Purkinje cell (primary cell): Measurements from ENCODE around the gene ZNF844. TPM values are rescaled to one million over a fixed set of nuclear protein-coding genes. Genes with fewer than 3 reads are reported as not detected.

Source experiments
- polyA plus RNA-seq: library from polyadenylated mRNA; unstranded; fragments of >200 nt; fragmentation: Nextera tagmentation; gene quantifications from 2 replicates; pipeline ENCODE4 v1.2.1, GENCODE V29; 2014

Gene ZNF844
- polyA plus RNA-seq = 2.4 and 5.2 TPM in 2 replicates

DNA sequence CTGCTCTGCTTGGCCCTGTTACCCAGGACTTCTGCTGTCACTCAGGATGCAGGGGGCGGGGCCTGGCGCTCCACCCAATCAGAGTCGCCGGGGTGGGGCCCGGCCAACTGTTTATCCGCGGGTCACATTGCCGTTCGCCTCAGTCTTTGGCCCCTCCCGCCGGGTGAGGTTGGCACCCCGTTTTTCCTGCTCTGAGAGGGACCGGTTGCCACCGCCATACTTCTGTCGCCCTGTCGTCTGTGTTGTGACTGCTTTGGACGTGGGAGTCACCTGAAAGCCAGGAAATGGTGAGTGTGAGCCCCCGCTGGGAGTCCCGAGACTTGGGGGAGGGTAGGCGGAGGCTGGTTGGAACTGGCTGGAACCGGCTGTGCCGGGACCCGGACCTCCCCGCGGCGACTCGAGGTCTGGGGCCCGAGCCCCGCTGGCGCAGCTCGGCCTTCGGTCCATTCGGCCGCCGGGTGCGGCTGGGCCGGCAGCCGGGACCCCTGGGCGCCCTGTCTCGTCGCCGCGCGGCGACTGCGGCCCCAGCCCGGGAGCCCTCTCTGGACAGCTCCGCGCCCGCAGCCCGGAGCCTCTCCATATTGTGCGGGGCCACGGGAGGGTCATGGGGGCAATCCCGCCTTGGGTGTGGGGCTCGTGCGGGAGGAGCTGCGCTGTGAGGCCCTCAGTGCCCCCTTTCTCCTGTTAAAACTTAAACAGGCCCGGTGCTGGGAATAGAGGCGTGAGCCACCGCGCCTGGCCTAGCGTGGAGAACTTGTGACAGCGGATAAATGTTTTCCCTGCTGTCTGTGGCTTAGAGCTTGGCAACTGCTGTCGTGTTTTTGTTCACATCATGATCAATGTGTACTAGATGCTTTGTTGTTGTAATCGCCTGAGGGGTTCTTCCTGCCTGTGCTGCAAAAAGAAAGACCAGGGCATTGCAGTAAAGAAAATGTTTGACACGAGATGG lies at the start of gene ZNF844:
Gene ZNF844 (plus strand): TSS at position 142 of the 949 bp plus-strand sequence. CDS start 143 bp downstream, at position 285.

DNA sequence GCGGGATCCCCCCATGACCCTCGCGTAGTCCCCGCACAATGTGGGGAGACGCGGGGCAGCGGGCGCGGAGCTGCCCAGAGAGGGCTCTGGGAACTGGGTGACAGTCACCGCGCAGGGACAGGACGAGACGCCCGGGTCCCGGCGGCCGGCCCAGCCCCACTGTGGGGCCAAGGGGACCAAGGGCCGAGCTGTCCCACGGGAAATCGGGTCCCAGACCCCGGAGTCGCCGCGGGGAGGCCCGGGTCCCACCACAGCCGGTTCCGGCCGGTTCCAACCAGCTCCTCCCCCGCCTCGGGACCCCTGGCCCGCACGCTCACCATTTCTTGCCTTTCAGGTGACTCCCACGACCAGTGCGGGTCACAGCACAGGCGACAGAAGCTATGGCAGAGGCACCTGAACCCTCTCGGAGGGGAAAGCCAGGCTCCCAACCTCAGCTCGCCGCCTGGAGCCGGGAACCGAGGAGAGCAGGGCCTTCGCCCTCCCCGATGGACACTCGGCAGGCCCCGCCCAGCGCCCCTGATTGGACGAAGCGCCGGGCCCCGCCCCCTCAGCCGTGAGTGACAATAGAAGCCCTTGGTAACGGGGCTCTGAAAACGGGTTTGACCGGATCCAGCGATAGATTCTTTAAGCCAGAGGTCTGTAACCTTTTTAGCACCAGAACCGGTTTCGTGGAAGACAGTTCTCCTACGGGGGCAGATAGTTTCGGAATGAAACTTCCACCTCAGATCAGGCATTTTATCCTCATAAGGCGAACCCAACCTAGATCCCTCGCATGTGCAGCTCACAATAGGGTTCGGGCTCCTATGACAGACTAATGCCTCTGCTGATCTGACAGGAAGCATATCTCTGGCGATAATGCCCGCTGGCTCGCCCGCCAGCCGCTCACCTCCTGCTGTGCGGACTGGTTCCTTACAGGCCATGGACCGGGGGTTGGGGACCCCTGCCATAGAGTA lies 29.0 kb upstream of the ZNF844 start, which contains the start of gene ZNF433:
Gene ZNF433 (minus strand): TSS at position 460 of the 953 bp plus-strand sequence. CDS start 140 bp downstream, at position 320.

DNA sequence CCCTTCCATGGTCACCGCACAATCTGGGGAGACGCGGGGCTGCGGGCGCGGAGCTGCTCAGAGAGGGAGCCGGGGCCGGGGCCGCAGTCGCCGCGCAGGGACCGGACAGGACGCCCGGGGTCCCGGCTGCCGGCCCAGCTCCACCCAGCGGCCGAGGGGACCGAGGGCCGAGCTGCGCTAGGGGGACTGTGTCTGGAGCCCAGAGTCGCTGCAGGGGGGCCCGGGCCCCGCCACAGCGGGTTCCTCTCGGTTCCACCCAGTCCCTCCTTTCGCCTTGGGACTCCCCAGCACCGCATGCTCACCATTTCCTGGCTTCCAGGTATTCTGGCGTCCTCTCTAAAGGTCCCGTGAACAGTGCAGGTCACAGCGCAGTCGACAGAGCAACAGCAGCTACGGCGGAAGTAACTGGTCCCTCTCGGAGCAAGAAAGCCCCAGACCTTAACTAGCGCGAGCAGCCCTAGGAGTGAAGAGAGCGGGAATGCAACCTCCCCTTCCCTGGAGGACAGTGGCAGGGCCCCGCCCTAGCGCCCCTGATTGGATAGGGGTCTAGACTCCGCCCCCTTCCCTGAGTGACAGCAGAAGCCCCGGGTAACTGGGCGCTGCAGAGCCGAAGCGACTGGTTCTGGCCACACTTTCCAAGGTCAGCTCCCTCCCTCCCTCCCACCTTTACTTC lies 11.9 kb upstream of the ZNF844 start, which contains the start of gene ZNF878:
Gene ZNF878 (minus strand): TSS at position 465 of the 673 bp plus-strand sequence. CDS start 160 bp downstream, at position 305.

Other genes with a start within 250 kb of the ZNF844 start
- gene ZNF439, start 216.0 kb upstream of the ZNF844 start, polyA plus RNA-seq = 2.2 and 8.2 TPM in 2 replicates
- 0.22 and 0.70 TPM in 2 replicates for gene ZNF69, start 176.9 kb upstream of the ZNF844 start, polyA plus RNA-seq
- gene ZNF700, start 139.6 kb upstream of the ZNF844 start, polyA plus RNA-seq = 0.39 and 5.0 TPM in 2 replicates
- gene ZNF763, start 99.7 kb upstream of the ZNF844 start, polyA plus RNA-seq = 0.99 and 2.5 TPM in 2 replicates
- gene ZNF433, start 29.1 kb upstream of the ZNF844 start, polyA plus RNA-seq = 2.7 and 4.4 TPM in 2 replicates
- gene ZNF878, start 11.8 kb upstream of the ZNF844 start, polyA plus RNA-seq = not detected in 2 replicates
- gene ZNF20, start 75.6 kb downstream of the ZNF844 start, polyA plus RNA-seq = not detected in 2 replicates
- gene ZNF625, start 92.0 kb downstream of the ZNF844 start, polyA plus RNA-seq = 4.5 and 9.4 TPM in 2 replicates
- gene ZNF136, start 98.4 kb downstream of the ZNF844 start, polyA plus RNA-seq = 4.0 and 7.6 TPM in 2 replicates
- 7.7 and 9.4 TPM in 2 replicates for gene ZNF44, start 230.2 kb downstream of the ZNF844 start, polyA plus RNA-seq